SW 1271 (cell line): ENCODE results near the gene PI3.

Experiments
- DNase-seq, 2 experiments: peaks; one replicate each; lab custom pipeline; 2025; lab: John Stamatoyannopoulos, UW

The PI3 gene

DNA sequence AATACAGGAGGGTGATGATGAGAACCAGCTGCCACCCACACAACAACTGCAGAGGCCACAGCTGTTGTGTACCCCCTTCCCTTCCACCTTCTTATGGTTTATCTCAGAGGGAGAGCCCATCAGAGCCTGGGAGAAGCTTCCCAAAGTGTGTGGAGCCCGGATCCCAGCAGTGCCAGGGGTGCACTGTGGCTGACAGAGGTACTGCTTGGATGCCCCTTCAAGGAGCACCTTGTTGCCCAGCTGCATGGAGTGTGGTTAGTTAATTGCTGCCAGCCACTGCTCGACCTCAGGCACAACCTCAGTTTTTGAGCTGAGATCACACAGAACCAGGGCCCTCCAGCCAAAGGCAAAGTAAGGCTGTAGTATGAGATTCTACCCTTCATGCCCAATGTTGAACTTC lies 13.0 kb downstream of the PI3 start:
- DNase-seq = no peak

DNA sequence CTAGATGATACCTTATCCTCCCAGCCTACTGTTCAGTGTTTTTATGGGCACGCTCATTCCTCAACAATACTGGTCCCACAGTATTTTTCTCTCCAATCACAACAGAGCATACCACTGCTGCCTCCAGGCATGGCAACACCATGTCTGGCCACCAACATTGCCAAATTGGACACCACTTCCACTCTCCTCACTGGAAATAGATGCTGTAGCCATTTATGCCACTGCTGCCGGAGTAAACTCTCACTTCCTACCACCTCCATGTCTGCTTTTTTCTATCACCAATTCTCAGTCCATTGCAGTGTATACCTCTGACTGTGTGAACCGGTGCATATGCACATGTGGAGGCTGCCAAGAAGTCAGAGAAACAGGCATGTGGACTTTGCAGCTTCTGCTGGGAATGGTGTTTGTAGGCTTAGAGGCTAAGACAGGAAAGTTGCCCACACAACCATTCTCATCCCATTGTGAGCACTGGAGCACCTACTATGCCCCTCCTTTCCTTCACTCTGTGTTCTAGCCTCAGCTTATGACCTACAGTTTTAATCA lies 14.4 kb downstream of the PI3 start:
- no peak for DNase-seq

DNA sequence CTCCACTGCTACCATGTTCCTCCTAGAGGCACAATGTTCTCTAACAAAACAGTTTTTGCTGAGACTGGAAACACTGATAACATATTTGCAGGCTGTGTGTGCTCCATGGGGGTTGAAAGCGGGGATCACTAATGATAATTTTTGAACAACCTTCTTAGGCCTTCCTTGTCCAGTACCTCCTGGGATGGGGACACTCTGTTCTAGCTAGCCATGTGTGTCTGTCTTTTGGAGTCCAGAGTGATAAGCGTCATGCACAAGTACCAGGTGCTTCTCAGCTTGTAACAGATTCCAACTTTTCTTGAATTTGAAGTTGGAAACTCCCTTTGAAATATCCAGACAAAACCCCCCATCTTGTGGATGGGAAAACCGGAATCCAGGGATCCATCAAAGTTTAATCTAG lies 15.2 kb downstream of the PI3 start:
- no peak for DNase-seq

DNA sequence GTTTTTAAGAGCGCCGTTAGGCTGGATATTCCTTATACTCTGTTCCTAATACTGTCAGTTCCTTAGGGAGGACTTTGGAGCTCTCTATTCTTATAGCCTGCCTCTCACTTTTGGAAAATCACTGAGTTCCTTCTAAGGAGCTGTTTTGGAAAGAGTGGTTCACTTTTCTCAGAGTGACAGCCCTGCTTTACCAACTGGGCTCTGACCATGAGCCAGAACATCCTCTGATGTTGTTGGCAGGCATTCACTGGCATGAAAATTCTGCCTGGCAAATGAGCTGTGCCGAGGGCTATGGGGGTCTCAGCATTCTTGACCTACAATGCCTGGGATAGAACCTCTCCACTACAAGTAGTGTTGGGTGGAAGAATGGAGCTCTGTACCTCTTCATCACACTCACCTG lies 17.2 kb downstream of the PI3 start:
- DNase-seq = no peak

DNA sequence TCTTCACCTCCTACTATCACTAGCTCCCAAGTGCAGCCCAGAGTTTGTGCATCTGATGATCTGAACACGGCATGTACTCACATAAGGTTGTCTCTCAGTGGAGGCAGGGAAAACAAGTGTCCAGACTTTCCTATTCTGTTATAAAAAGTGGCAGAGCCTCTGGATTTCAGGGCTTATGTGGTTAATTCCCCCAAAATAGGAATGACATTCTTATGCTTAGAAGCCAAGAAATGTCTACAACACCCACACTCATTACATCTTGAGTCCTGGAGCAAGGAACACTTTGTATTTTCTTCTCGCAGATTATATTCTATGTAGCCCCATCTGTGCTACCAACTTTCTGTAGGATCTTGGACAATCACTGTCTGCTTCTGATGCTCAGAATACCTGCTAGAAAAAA lies 18.6 kb downstream of the PI3 start:
- no peak for DNase-seq

DNA sequence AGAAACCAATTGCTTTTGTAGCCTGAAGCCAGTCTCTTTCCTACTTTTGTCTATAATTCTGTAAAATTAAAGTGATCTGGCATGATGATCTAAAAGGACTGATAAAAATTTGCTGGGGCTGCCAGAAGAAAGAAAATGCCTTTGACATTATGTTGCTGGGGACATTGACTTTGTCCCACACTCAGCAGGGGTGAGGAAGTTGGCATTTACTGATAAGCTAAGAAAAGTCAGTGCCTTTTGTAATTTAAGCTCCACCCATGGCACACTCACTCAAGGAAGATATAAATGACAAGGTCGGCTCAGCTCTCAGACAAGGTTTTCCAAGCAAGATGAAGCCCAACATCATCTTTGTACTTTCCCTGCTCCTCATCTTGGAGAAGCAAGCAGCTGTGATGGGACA lies 32.0 kb downstream of the PI3 start, which contains the start of gene SEMG1:
TSS of gene SEMG1 (plus strand) at position 309 of the 400 bp plus-strand sequence. CDS start at position 330, 21 bp downstream.
- no peak for DNase-seq

DNA sequence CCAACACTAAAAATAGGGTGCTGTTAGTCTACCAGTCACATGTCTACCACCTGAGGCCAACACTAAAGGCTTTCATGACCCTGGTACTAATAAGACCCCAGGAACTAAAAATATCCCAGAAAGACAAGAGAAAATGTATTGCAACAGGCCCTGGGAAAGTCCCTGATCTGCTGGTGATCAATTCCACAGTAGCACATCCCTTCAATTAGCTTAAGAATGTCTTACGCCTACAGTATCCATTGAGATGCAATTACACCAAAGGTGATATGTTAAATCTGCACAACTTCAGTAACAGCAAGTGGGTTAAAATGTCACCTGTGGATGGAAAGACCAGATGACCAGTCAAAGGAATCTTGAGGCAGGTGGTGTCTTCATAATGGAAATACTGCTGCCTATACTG lies 35.2 kb downstream of the PI3 start:
- no peak for DNase-seq

DNA sequence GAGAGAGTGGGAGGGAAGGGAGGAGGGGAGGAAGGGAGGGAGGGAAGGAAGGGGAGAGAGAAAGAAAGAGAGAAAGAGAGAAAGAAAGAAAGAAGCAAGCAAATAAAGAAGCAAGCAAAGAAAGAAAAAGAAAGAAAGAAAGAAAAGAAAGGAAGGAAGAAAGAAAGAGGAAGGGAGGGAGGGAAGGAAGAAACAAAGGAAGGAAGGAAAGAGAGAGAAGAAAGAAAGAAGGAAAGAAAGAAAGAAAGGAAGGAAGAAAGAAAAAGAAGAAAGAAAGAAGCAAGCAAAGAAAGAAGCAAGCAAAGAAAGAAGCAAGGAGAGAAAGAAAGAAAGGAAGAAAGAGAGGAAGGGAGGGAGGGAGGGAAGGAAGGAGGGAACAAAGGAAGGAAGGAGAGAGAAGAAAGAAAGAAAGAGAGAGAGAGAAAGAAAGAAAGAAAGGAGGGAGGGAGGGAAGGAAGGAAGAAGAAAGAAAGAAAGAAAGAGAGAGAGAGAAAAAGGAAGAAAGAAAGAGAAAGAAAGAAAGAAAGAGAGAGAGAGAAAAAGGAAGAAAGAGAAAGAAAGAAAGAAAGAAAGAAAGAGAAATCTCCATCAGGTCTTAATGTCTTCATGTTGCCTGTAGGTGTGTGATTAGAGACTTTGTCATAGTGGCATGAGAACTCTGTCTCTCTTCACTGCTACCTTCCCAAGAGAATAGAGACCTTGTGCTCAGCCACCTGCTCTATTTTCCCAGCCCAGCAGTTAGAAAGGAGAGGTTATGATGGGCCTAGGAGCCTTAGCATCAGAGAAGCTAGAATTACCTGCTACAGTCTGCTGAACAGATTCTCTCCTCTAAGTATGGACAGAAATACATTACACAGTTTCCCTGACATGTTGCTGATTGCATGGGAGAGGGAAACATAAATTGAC lies 37.1 kb downstream of the PI3 start:
- no peak for DNase-seq

DNA sequence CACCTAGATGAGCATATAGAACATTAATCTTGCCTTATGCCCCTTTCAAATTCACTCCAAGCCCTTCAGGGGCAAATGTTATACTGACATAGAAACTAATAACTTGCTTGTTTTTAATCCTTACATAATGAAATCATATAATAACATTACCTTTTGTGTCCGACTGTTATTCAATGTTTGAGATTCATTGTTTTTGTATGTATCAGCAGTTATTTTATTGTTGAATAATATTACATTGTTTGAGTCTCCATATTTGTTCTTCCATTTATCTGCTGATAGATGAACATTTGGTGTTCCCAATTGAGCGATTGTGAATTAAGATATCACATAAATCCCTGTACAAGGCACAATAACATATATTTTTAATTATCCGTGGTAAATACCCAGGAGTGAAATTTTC lies 38.1 kb downstream of the PI3 start:
- no peak for DNase-seq

DNA sequence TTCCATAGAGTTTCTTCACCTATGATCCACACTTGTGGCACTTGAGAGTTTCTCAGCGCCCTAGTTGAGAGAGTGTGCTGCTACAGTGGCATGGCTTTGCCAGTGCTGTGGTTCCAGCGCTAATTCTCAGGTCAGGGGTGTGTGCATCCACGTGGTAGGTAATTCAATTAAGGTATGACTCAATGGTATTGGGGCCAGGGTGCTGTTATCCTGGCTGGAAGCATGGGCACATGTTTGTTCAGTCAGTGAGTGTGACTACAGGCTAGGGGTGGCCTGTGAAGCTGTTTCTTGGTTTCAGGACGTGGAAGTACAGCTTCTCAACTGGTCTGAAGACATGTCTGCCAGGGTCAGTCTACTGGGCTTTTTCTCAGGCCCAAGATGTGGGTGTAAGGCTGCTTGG lies 43.4 kb downstream of the PI3 start:
- no peak for DNase-seq

DNA sequence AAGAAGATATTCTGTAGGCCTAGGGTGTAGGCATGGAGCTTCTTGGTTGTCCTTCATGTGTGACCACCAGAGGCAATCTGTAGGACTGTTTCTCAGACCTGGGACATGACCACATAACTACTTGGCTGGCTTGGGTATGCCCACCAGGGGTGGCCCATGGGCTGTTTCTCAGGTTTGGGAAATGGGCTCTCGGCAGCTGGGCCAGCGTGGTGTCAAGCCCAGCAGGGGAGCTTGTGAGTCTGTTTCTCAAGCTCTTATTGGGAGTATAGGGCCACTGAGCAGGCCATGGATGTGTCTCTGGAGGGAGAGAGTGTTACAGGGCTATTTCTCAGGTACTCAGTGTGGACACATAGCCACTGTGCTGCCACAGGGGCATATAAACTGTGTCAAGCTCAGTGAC lies 43.9 kb downstream of the PI3 start:
- DNase-seq = no peak

DNA sequence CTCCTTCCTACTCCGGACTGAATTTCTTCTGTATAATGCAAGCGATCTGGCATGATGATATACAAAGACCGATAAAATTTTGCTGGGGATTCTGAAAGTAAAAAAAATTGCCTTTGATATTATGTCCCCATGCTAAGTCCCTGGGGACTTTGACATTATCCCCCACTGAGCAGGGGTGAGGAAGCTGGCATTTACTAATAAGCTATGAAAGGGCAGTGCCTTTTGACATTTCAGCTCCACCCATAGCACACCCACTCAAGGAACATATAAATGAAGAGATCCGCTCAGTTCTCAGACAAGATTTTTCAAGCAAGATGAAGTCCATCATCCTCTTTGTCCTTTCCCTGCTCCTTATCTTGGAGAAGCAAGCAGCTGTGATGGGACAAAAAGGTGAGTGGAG lies 46.4 kb downstream of the PI3 start, which contains the start of gene SEMG2:
TSS of gene SEMG2 (plus strand) at position 298 of the 400 bp plus-strand sequence. CDS start at position 315, 17 bp downstream.
- no peak for DNase-seq

DNA sequence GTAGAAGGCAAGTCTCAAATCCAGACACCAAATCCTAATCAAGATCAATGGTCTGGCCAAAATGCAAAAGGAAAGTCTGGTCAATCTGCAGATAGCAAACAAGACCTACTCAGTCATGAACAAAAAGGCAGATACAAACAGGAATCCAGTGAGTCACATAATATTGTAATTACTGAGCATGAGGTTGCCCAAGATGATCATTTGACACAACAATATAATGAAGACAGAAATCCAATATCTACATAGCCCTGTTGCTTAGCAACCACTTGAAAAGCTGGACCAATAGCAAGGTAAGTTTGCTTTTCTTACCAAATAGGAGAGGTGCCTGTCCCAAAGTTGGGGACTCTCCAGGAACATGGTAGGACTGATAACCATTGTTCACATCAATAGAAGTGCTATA lies 48.4 kb downstream of the PI3 start:
- DNase-seq = no peak
